Central memory CD8-positive, alpha-beta T cell (primary cell): ENCODE data around the gene EZR.
"Not testable (repeated sequence)": the region's sequence is repeated elsewhere in the genome, so short reads cannot be mapped to it uniquely, and the experiment has no call there.

Source experiments
- ATAC-seq: fragments of 150-1000 bp; cut with Tn5 transposase; replicated peaks from 2 replicates; pipeline ENCODE4 v1.10.0; 2022; ENCODE audit warnings: mild to moderate bottlenecking, moderate FRiP score, moderate number of reproducible peaks; ENCODE audit not compliant: poor library complexity, severe bottlenecking; ENCODE audit errors: extremely low read depth
- DNase-seq, 2 donors: peaks; one replicate each; pipeline ENCODE4 v3.0.0; 2021; ENCODE audit warnings: low spot score in 2 of 2
- H3K27ac Mint-ChIP-seq: one replicate; pipeline ENCODE4 v1.8.0; 2022; ENCODE audit warnings: low read depth, mild to moderate bottlenecking, moderate library complexity, mixed read lengths
- H3K27me3 Mint-ChIP-seq: one replicate; pipeline ENCODE4 v1.8.0; 2022; ENCODE audit warnings: mixed read lengths
- H3K36me3 Mint-ChIP-seq: one replicate; pipeline ENCODE4 v1.8.0; 2022; ENCODE audit warnings: mild to moderate bottlenecking, moderate library complexity, mixed read lengths; ENCODE audit not compliant: insufficient read depth
- H3K4me1 Mint-ChIP-seq: one replicate; pipeline ENCODE4 v1.8.0; 2022; ENCODE audit warnings: mixed read lengths
- H3K4me3 Mint-ChIP-seq: one replicate; pipeline ENCODE4 v1.8.0; 2022; ENCODE audit warnings: mild to moderate bottlenecking, moderate library complexity, mixed read lengths
- H3K9me3 Mint-ChIP-seq: one replicate; pipeline ENCODE4 v1.8.0; 2022; ENCODE audit warnings: mixed read lengths

The EZR gene

GRCh38 chr6:158797331-158798310, 21.5 kb downstream of the EZR start:
- Mint-ChIP-seq H3K4me3 (peak overlapping the region; percentile 60), H3K36me3 (peaks cover 51% of the 10 kb centered on the region), H3K4me1 (peaks cover 77% of the 10 kb centered on the region), H3K9me3 (no peaks in the 10 kb centered on the region), H3K27ac (no peak overlapping the region), H3K27me3 (no peaks in the 10 kb centered on the region)
- DNase-seq (no peak), ATAC-seq (no peak)

DNA sequence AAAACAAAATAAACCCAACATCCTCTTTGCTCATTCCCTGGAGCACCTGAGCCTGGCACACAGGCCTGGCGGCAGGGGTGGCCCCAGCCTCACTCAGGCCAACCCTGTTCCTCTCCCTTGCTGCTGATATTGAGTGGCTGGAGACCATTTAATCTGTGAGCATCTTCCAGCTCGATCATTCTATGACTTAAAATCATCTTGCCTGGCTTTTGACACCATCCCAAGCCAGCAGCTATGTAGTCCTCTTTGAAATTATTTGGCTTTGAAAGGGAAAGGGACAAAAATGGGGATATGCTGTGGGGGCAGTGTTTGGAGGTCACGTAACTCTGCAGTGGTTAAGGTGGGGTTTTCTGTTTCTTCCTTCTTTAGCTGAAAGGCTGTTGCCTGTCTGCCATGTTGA, 22.8 kb downstream of the EZR start:
- ATAC-seq: no peak
- peak overlapping the region; percentile 60 for H3K4me3 Mint-ChIP-seq
- H3K36me3 Mint-ChIP-seq: peaks cover 52% of the 10 kb centered on the region
- no peaks in the 10 kb centered on the region for H3K27me3 Mint-ChIP-seq
- H3K4me1 Mint-ChIP-seq: peaks cover 73% of the 10 kb centered on the region
- H3K27ac Mint-ChIP-seq: peak overlapping the region; percentile 85
- H3K9me3 Mint-ChIP-seq: no peaks in the 10 kb centered on the region
- no peak for DNase-seq

DNA sequence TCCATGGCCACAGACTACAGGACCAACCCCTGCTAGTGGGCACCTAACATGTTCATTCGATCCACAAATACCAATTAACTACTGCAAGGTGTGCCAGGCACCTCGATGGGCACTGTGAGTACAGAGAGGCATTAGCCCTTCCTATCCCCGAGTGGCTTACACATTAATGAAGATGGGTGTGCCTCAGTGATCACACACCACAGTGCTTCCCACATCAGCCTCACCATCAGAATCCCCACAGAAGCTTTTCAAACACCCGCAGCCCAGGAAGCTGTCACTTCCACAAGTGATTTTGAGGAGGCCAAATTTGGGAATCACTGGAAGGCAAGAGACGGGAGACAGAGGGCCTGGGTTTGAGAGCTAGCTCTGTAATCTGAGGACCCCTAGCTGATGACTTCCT, 23.7 kb downstream of the EZR start:
- DNase-seq: no peak
- Mint-ChIP-seq H3K4me3 (peak overlapping the region; percentile 60), H3K9me3 (no peaks in the 10 kb centered on the region), H3K4me1 (peaks cover 78% of the 10 kb centered on the region), H3K27ac (peak overlapping the region; percentile 85), H3K36me3 (peaks cover 51% of the 10 kb centered on the region), H3K27me3 (no peaks in the 10 kb centered on the region)
- ATAC-seq: no peak

GRCh38 chr6:158793432-158793831, 25.7 kb downstream of the EZR start:
- no peaks in the 10 kb centered on the region for H3K27me3 Mint-ChIP-seq
- no peaks in the 10 kb centered on the region for H3K9me3 Mint-ChIP-seq
- ATAC-seq: no peak
- H3K27ac Mint-ChIP-seq: no peak overlapping the region
- peaks cover 84% of the 10 kb centered on the region for H3K4me1 Mint-ChIP-seq
- H3K4me3 Mint-ChIP-seq: peak overlapping the region; percentile 18
- H3K36me3 Mint-ChIP-seq: peaks cover 57% of the 10 kb centered on the region
- no peak for DNase-seq

DNA sequence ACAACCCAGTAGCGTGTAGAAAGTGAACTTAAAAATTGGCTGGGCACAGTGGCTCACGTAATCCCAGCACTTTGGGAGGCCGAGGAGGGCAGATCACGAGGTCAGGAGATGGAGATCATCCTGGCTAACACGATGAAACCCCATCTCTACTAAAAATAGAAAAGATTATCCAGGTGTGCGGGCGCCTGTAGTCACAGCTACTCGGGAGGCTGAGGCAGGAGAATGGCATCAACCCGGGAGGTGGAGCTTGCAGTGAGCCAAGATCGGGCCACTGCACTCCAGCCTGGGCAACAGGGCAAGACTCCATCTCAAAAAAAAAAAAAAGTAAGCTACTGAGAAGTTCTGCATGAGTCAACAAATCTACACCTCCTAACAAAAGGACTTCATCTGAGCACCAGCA, 26.7 kb downstream of the EZR start:
- DNase-seq, ATAC-seq, H3K27me3 Mint-ChIP-seq, H3K9me3 Mint-ChIP-seq, H3K4me3 Mint-ChIP-seq: not testable (repeated sequence)
- peaks cover 78% of the 10 kb centered on the region for H3K4me1 Mint-ChIP-seq
- peak overlapping the region; percentile 88 for H3K27ac Mint-ChIP-seq
- H3K36me3 Mint-ChIP-seq: peaks cover 60% of the 10 kb centered on the region

DNA sequence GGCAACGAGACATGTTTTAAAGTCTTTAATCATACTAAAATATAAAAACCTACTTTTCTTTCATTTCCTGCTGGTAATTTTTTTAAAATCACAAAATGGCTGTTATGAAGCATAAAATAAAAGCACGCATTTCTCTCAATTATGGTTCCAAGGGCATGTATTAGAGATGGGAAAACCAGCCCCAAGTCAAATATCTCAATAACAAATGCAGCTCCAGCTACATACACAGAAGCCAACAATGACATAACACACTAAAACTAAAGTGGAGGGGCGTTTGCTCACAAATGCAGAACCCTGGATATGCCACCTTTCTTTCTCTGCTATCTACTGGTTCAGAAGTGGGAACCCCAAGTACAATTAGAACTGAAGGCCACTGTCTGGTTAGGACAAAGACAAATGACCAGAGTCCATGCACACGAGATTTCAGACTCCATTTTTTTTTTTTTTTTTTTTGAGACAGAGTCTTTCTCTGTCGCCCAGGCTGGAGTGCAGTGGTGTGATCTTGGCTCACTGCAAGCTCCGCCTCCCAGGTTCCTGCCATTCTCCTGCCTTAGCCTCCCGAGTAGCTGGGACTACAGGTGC, 27.8 kb downstream of the EZR start:
- ATAC-seq (no peak), DNase-seq (no peak)
- no peaks in the 10 kb centered on the region for H3K9me3 Mint-ChIP-seq
- no peaks in the 10 kb centered on the region for H3K27me3 Mint-ChIP-seq
- H3K4me3 Mint-ChIP-seq: peak overlapping the region; percentile 49
- H3K36me3 Mint-ChIP-seq: peaks cover 63% of the 10 kb centered on the region
- peaks cover 71% of the 10 kb centered on the region for H3K4me1 Mint-ChIP-seq
- H3K27ac Mint-ChIP-seq: peak overlapping the region; percentile 88

DNA sequence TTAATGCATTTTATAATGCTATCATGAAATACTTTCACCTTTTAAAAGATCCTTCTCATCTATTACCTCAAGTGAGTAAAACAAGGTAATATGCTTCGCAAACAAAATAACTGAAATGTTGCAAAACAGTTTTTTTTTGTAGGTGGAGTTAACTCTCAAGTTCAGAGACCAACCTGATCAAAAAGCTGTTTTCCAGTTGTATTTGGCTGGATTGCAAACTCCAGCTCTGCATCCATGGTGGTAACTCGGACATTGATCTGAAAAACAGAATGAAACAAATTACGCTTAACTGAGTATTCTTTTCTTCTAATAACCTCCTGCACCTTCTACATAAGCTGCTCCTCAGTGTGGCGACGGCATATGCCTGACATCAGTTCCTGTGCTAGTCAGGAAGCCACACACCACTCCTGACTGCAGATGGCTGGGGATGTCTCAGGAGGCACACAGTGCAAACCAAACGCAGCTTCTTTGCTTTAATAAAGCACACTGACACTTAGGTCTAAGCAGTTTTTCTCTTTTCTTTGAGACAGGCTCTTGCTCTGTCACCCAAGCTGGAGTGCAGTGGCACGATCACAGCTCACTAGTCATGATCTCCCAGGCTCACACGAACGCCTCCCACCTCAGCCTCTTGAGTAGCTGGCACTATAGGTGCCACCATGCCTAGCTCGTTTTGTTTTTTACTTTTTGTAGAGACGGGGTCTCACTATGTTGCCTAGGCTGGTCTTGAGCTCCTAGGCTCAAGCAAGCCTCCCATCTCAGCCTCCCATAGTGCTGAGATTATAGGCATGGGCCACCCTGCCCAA, 29.9 kb downstream of the EZR start:
- peaks cover 71% of the 10 kb centered on the region for H3K36me3 Mint-ChIP-seq
- ATAC-seq (peak; percentile 98), DNase-seq (peak in 1 of 2 donors; percentile 63)
- H3K27me3 Mint-ChIP-seq: no peaks in the 10 kb centered on the region
- peak overlapping the region; percentile 88 for H3K27ac Mint-ChIP-seq
- no peaks in the 10 kb centered on the region for H3K9me3 Mint-ChIP-seq
- H3K4me3 Mint-ChIP-seq: peak overlapping the region; percentile 51
- H3K4me1 Mint-ChIP-seq: peaks cover 58% of the 10 kb centered on the region

DNA sequence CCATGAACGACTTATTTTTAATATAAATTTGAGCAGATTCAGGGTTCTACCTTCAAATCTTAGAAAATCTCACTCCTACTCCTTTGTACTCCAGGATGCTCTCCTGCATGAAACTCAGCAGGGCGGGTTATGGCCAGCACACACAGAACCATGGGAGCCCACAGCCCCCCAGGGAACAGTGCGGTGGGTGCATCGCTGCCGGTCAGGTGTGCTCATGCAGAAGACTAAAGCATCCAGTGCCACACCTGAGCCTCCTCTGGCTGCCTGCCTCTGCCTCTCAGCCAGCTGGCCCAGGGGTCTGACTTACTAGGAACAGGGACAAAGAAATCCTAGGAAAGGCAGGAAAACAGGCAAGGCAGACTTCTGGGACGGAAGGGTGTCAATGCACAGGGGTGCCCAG, 31.8 kb downstream of the EZR start:
- no peak overlapping the region for H3K4me3 Mint-ChIP-seq
- H3K36me3 Mint-ChIP-seq: peaks cover 81% of the 10 kb centered on the region
- H3K27me3 Mint-ChIP-seq: no peaks in the 10 kb centered on the region
- no peaks in the 10 kb centered on the region for H3K9me3 Mint-ChIP-seq
- ATAC-seq (no peak), DNase-seq (no peak)
- H3K27ac Mint-ChIP-seq: peak overlapping the region; percentile 79
- H3K4me1 Mint-ChIP-seq: peaks cover 47% of the 10 kb centered on the region

GRCh38 chr6:158786645-158787304, 32.4 kb downstream of the EZR start:
- Mint-ChIP-seq H3K4me3 (no peak overlapping the region), H3K9me3 (no peaks in the 10 kb centered on the region), H3K4me1 (peaks cover 49% of the 10 kb centered on the region), H3K27ac (peak overlapping the region; percentile 79), H3K27me3 (no peaks in the 10 kb centered on the region), H3K36me3 (peaks cover 84% of the 10 kb centered on the region)
- ATAC-seq (no peak), DNase-seq (no peak)

DNA sequence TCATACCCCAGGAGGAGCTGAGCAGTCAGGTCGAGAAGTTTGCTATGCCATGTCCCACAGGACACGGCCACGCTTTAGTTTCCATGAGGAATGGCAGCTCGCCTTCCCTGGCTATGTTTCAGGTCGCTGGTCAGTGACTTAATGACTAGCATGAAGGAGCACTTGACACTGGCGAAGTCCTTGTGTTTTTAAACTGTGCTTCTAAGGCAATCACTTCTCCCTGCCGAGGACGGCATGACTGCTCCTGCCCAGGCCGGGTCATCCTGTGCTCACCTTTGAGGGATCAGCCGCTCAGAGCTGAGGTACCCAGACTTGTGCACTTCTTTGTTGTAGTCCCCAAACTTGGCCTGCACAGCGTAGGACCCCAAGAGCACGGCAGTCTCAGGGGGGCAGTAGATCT, 34.1 kb downstream of the EZR start:
- H3K4me1 Mint-ChIP-seq: peaks cover 47% of the 10 kb centered on the region
- no peak overlapping the region for H3K27ac Mint-ChIP-seq
- ATAC-seq: no peak
- H3K36me3 Mint-ChIP-seq: peaks cover 97% of the 10 kb centered on the region
- no peaks in the 10 kb centered on the region for H3K9me3 Mint-ChIP-seq
- no peak overlapping the region for H3K4me3 Mint-ChIP-seq
- no peak for DNase-seq
- H3K27me3 Mint-ChIP-seq: no peaks in the 10 kb centered on the region

GRCh38 chr6:158784505-158784904, 34.7 kb downstream of the EZR start:
- ATAC-seq (no peak), DNase-seq (no peak)
- H3K4me3 Mint-ChIP-seq: no peak overlapping the region
- peaks cover 96% of the 10 kb centered on the region for H3K36me3 Mint-ChIP-seq
- no peaks in the 10 kb centered on the region for H3K9me3 Mint-ChIP-seq
- H3K4me1 Mint-ChIP-seq: peaks cover 42% of the 10 kb centered on the region
- no peaks in the 10 kb centered on the region for H3K27me3 Mint-ChIP-seq
- H3K27ac Mint-ChIP-seq: no peak overlapping the region

- no peak for ATAC-seq
- Mint-ChIP-seq H3K4me3 (no peak overlapping the region), H3K9me3 (no peaks in the 10 kb centered on the region), H3K4me1 (peaks cover 41% of the 10 kb centered on the region), H3K36me3 (peaks cover 95% of the 10 kb centered on the region), H3K27ac (peak overlapping the region; percentile 51), H3K27me3 (no peaks in the 10 kb centered on the region)
- no peak for DNase-seq
These were observed 35.3 kb downstream of the EZR start for GRCh38 chr6:158783851-158784250.
